LNCAP (cell line): ENCODE results near the gene PHLDB1.

Source experiments
- CTCF ChIP-seq: fragments of 450-650 bp; IDR thresholded peaks from 2 replicates; pipeline ENCODE4 v1.5.1; 2017; ENCODE audit warnings: mild to moderate bottlenecking

PHLDB1 gene

GRCh38 chr11:118644496-118644895 is 37.1 kb downstream of the PHLDB1 start:
- TF ChIP-seq CTCF, result no peak

DNA sequence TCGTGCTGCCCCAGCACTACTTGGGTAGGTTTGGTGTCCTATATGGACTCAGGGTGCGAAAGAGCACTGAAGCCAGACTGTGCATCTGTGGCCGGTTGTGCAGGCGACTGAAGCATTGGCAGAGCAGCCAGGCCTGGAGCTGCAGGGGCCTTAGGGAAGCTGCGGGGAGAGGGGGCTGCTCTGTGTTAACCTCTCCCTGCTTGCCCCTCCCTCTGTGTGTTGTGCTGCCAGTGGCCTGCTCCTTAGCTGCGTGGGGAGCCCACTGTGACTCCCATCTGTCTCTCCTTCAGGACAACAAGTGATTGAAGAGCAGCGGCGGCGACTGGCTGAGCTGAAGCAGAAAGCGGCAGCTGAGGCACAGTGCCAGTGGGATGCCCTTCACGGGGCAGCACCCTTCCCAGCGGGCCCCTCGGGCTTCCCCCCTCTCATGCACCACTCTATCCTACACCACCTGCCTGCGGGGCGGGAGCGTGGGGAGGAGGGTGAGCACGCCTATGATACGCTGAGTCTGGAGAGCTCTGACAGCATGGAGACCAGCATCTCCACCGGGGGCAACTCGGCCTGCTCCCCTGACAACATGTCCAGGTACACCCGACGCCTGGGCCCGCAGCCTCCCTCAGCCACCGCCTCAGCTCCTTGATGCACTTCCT is 37.8 kb downstream of the PHLDB1 start:
- no peak for TF ChIP-seq CTCF

GRCh38 chr11:118646393-118646792 is 39.0 kb downstream of the PHLDB1 start:
- TF ChIP-seq CTCF, result no peak

GRCh38 chr11:118648291-118648690 is 40.9 kb downstream of the PHLDB1 start:
- no peak for TF ChIP-seq CTCF

DNA sequence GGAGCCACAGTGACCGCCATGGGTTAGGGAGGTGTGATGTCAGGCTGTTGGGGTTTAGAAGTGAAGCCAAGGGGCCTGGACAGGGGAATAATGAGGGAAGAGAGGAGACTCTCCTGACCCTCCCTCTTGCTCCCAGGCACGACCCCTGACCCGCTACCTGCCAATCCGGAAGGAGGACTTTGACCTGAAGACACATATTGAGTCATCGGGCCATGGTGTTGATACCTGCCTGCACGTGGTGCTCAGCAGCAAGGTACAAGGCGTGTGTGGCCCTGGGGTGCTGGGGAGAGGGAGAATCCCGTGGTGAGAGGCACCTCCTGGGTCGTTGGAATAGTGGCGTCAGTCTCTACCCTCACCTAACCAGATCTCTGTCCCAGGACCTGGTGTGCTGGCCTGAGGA is 42.5 kb downstream of the PHLDB1 start:
- no peak for TF ChIP-seq CTCF

DNA sequence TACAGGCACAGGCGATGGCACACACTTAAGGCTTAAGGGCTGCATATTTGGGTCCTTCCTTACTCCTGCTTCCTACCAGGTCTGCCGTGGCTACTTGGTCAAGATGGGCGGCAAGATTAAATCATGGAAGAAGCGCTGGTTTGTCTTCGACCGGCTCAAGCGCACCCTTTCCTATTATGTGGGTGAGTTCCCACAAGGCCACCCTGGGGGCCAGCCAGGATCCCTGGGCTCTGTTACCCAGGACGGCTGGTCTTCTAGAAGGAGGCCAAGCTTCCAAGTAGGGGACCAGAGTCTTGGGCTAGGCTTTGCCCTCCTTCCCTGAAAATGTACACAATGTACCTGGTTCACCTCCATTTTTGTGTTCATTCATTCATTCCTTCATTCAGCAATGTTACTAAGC is 43.0 kb downstream of the PHLDB1 start:
- no peak for TF ChIP-seq CTCF

- no peak for TF ChIP-seq CTCF
Observed at GRCh38 chr11:118651820-118652219, 44.4 kb downstream of the PHLDB1 start.

GRCh38 chr11:118652681-118653181 is 45.3 kb downstream of the PHLDB1 start:
- TF ChIP-seq CTCF, result no peak
